ENCODE measurements around the gene LDB2. TPM values are rescaled to one million over a fixed set of nuclear protein-coding genes. Genes with fewer than 3 reads are reported as not detected.

The LDB2 gene
- total RNA-seq, 4 donors from 2014 or later = 48.8 to 298 (median 152) TPM

GRCh38 chr4:16738558-16738957, 159.9 kb downstream of the LDB2 start:
- DNase-seq = no peak
- peaks cover 0 to 3% of the 10 kb centered on the region in 2 donors for H3K9me3 ChIP-seq
- intact Hi-C loops (cut with DNase I; ENCODE audit: low total_unique reads) = no loop called here
- H3K4me1 ChIP-seq = no peaks in the 10 kb centered on the region
- no peak overlapping the region for H3K4me3 ChIP-seq
- no peaks in the 10 kb centered on the region for H3K36me3 ChIP-seq
- H3K27ac ChIP-seq = peak overlapping the region; percentile 26 to 32
- TF ChIP-seq POLR2A (IDR thresholded peaks at IDR 0.05) (no peak), CTCF (IDR thresholded peaks at IDR 0.05) (no peak)
- no peaks in the 10 kb centered on the region for H3K27me3 ChIP-seq

DNA sequence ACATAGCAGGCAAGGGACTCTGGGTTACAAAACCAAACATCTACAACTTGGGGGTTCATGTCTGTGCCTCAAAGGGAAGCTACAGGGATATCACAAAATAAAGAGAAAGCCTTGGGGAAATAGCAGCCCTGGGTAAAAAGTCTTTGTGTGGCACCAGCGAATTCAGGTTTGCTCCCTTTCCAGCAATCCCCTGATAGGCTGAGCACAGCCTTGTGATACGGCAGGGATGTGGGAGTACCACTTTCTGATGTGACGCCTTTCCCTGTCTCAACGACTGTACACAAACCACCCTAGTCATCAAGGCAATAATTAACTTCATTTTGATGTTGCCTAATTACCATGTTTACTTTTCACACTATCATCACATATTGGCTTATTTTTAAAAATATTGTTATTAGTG, 164.9 kb downstream of the LDB2 start:
- intact Hi-C loops (cut with DNase I; ENCODE audit: low total_unique reads) = no loop called here
- H3K27ac ChIP-seq = peak overlapping the region; percentile 63 to 64

DNA sequence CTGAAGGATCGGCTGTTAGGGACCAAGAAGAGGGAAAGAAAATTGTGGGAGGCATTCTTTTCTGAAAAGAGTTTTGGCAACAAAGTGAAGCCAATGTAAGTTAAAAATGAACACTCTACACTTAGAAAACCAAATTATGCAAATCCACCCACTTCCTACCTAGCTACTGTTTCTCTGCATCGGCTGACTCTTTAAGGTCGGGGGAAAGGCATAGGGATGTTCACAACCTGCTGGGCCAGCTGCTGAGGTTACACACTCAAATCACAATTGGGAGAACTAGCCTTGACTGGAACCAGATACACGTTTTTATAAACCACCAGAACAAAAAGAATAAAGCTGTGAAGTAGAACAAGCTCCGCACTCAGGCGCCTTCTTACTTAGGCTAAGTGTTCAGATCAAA, 165.7 kb downstream of the LDB2 start:
- H3K9me3 ChIP-seq = peaks cover 0 to under 1% of the 10 kb centered on the region in 2 donors
- no peaks in the 10 kb centered on the region for H3K27me3 ChIP-seq
- H3K36me3 ChIP-seq = no peaks in the 10 kb centered on the region
- H3K4me3 ChIP-seq = no peak overlapping the region
- intact Hi-C loops (cut with DNase I; ENCODE audit: low total_unique reads) = no loop called here
- no peak for DNase-seq
- TF ChIP-seq CTCF (IDR thresholded peaks at IDR 0.05) (no peak), POLR2A (IDR thresholded peaks at IDR 0.05) (no peak)
- H3K27ac ChIP-seq = peak overlapping the region; percentile 63 to 64
- peaks cover 0 to 4% of the 10 kb centered on the region in 2 donors for H3K4me1 ChIP-seq

More for the DNA sequence above, 164.9 kb downstream of the LDB2 start:
- H3K4me1 ChIP-seq = peaks cover 0 to 4% of the 10 kb centered on the region in 2 donors
- H3K27me3 ChIP-seq = no peaks in the 10 kb centered on the region
- H3K9me3 ChIP-seq = peaks cover 0 to 3% of the 10 kb centered on the region in 2 donors
- H3K36me3 ChIP-seq = no peaks in the 10 kb centered on the region
- peak in 1 of 2 donors; percentile 18 for DNase-seq
- no peak for TF ChIP-seq POLR2A (IDR thresholded peaks at IDR 0.05)
- no peak for TF ChIP-seq CTCF (IDR thresholded peaks at IDR 0.05)
- H3K4me3 ChIP-seq = no peak overlapping the region

GRCh38 chr4:16731776-16732380, 166.6 kb downstream of the LDB2 start:
- no peaks in the 10 kb centered on the region for H3K27me3 ChIP-seq
- H3K4me3 ChIP-seq = no peak overlapping the region
- TF ChIP-seq POLR2A (IDR thresholded peaks at IDR 0.05) = no peak
- TF ChIP-seq CTCF (IDR thresholded peaks at IDR 0.05) = no peak
- no peaks in the 10 kb centered on the region for H3K9me3 ChIP-seq
- no peaks in the 10 kb centered on the region for H3K36me3 ChIP-seq
- no peak for DNase-seq
- intact Hi-C loops (cut with DNase I; ENCODE audit: low total_unique reads) = no loop called here
- peaks cover 0 to 4% of the 10 kb centered on the region in 2 donors for H3K4me1 ChIP-seq
- peak overlapping the region in 1 of 2 donors; percentile 0 for H3K27ac ChIP-seq

- Histone ChIP-seq H3K4me1 (peaks cover 0 to 4% of the 10 kb centered on the region in 2 donors), H3K4me3 (no peak overlapping the region), H3K9me3 (no peaks in the 10 kb centered on the region), H3K36me3 (no peaks in the 10 kb centered on the region), H3K27ac (peak overlapping the region; percentile 68 to 77), H3K27me3 (no peaks in the 10 kb centered on the region)
- no peak for DNase-seq
- intact Hi-C loops (cut with DNase I; ENCODE audit: low total_unique reads) = no loop called here
- TF ChIP-seq CTCF (IDR thresholded peaks at IDR 0.05) = no peak
- no peak for TF ChIP-seq POLR2A (IDR thresholded peaks at IDR 0.05)
These were observed 167.8 kb downstream of the LDB2 start for GRCh38 chr4:16730522-16731205.

Measured in uterus (tissue), 4 donors.